ENCODE data around the gene PAK4. TPM values are rescaled to one million over a fixed set of nuclear protein-coding genes. Genes with fewer than 3 reads are reported as not detected.

Gene PAK4
- total and polyA plus RNA-seq, 9 of the 15 experiments (the other 6 are each of a cell fraction or from before 2014, with no cell fraction given): 0.21 to 33.5 (median 5.8) TPM

DNA sequence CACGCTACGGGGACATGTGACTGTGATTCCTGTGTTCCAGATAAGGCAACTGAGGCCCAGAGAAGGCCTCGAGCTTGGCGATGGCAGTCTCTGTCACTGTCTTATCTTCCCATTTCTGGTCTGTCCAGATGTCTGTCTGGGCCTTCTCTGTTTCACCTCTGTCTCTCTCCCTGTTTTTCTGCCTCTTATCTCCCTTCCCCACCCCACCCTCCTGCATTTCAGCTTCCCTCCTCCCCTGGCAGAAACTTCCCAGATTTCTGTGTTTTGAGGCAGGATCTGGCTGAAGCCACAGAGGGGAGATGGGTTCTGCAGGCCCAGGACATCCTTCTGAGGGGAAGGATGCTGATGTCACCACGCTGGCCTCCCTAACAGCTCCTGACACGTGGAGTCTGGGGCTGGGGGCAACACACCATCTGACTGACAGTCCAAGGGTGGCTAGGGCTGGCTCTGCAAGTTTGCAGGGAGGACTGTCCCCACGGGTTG lies 14.4 kb downstream of the PAK4 start (continued):
- TF ChIP-seq, protein P1, sequence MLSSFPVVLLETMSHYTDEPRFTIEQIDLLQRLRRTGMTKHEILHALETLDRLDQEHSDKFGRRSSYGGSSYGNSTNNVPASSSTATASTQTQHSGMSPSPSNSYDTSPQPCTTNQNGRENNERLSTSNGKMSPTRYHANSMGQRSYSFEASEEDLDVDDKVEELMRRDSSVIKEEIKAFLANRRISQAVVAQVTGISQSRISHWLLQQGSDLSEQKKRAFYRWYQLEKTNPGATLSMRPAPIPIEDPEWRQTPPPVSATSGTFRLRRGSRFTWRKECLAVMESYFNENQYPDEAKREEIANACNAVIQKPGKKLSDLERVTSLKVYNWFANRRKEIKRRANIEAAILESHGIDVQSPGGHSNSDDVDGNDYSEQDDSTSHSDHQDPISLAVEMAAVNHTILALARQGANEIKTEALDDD (IDR thresholded peaks at IDR 0.05): no peak
- TF ChIP-seq, protein P2, sequence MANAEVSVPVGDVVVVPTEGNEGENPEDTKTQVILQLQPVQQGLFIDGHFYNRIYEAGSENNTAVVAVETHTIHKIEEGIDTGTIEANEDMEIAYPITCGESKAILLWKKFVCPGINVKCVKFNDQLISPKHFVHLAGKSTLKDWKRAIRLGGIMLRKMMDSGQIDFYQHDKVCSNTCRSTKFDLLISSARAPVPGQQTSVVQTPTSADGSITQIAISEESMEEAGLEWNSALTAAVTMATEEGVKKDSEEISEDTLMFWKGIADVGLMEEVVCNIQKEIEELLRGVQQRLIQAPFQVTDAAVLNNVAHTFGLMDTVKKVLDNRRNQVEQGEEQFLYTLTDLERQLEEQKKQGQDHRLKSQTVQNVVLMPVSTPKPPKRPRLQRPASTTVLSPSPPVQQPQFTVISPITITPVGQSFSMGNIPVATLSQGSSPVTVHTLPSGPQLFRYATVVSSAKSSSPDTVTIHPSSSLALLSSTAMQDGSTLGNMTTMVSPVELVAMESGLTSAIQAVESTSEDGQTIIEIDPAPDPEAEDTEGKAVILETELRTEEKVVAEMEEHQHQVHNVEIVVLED (CRISPR knock-in tag; IDR thresholded peaks at IDR 0.05): no peak
- TF ChIP-seq CXXC5 (CRISPR knock-in tag; IDR thresholded peaks at IDR 0.05) (0 out of 2 replicates have a peak, but pooled peaks have one; percentile 33), NCOR1 (IDR thresholded peaks at IDR 0.05) (peak; percentile 75), ZNF124 (CRISPR knock-in tag; IDR thresholded peaks at IDR 0.05) (no peak), PML (IDR thresholded peaks at IDR 0.05; ENCODE audit: low read length) (no peak), HDGF (IDR thresholded peaks at IDR 0.05) (no peak), RCOR1 (IDR thresholded peaks at IDR 0.05; ENCODE audit: borderline replicate concordance in 1 of 2, low read depth in 2 of 2, low read length in 2 of 2) (peak in 1 of 2 experiments; percentile 52; a peak in 1 of 4 replicates), EGR1 (conservative IDR thresholded peaks at IDR 0.05) (no peak), GTF2A2 (tag; IDR thresholded peaks at IDR 0.05) (no peak)
- TF ChIP-seq, protein P3, sequence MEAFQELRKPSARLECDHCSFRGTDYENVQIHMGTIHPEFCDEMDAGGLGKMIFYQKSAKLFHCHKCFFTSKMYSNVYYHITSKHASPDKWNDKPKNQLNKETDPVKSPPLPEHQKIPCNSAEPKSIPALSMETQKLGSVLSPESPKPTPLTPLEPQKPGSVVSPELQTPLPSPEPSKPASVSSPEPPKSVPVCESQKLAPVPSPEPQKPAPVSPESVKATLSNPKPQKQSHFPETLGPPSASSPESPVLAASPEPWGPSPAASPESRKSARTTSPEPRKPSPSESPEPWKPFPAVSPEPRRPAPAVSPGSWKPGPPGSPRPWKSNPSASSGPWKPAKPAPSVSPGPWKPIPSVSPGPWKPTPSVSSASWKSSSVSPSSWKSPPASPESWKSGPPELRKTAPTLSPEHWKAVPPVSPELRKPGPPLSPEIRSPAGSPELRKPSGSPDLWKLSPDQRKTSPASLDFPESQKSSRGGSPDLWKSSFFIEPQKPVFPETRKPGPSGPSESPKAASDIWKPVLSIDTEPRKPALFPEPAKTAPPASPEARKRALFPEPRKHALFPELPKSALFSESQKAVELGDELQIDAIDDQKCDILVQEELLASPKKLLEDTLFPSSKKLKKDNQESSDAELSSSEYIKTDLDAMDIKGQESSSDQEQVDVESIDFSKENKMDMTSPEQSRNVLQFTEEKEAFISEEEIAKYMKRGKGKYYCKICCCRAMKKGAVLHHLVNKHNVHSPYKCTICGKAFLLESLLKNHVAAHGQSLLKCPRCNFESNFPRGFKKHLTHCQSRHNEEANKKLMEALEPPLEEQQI (IDR thresholded peaks at IDR 0.05): no peak
- TF ChIP-seq, protein P4, sequence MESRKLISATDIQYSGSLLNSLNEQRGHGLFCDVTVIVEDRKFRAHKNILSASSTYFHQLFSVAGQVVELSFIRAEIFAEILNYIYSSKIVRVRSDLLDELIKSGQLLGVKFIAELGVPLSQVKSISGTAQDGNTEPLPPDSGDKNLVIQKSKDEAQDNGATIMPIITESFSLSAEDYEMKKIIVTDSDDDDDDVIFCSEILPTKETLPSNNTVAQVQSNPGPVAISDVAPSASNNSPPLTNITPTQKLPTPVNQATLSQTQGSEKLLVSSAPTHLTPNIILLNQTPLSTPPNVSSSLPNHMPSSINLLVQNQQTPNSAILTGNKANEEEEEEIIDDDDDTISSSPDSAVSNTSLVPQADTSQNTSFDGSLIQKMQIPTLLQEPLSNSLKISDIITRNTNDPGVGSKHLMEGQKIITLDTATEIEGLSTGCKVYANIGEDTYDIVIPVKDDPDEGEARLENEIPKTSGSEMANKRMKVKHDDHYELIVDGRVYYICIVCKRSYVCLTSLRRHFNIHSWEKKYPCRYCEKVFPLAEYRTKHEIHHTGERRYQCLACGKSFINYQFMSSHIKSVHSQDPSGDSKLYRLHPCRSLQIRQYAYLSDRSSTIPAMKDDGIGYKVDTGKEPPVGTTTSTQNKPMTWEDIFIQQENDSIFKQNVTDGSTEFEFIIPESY (CRISPR knock-in tag; IDR thresholded peaks at IDR 0.05): no peak
- TF ChIP-seq, protein P5, sequence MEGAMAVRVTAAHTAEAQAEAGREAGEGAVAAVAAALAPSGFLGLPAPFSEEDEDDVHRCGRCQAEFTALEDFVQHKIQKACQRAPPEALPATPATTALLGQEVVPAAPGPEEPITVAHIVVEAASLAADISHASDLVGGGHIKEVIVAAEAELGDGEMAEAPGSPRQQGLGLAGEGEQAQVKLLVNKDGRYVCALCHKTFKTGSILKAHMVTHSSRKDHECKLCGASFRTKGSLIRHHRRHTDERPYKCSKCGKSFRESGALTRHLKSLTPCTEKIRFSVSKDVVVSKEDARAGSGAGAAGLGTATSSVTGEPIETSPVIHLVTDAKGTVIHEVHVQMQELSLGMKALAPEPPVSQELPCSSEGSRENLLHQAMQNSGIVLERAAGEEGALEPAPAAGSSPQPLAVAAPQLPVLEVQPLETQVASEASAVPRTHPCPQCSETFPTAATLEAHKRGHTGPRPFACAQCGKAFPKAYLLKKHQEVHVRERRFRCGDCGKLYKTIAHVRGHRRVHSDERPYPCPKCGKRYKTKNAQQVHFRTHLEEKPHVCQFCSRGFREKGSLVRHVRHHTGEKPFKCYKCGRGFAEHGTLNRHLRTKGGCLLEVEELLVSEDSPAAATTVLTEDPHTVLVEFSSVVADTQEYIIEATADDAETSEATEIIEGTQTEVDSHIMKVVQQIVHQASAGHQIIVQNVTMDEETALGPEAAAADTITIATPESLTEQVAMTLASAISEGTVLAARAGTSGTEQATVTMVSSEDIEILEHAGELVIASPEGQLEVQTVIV (CRISPR knock-in tag; IDR thresholded peaks at IDR 0.05; ENCODE audit: borderline replicate concordance): no peak
- TF ChIP-seq, protein P6, sequence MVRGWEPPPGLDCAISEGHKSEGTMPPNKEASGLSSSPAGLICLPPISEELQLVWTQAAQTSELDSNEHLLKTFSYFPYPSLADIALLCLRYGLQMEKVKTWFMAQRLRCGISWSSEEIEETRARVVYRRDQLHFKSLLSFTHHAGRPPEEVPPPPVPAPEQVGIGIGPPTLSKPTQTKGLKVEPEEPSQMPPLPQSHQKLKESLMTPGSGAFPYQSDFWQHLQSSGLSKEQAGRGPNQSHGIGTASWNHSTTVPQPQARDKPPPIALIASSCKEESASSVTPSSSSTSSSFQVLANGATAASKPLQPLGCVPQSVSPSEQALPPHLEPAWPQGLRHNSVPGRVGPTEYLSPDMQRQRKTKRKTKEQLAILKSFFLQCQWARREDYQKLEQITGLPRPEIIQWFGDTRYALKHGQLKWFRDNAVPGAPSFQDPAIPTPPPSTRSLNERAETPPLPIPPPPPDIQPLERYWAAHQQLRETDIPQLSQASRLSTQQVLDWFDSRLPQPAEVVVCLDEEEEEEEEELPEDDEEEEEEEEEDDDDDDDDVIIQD (CRISPR knock-in tag; IDR thresholded peaks at IDR 0.05): no peak
- TF ChIP-seq, protein P7, sequence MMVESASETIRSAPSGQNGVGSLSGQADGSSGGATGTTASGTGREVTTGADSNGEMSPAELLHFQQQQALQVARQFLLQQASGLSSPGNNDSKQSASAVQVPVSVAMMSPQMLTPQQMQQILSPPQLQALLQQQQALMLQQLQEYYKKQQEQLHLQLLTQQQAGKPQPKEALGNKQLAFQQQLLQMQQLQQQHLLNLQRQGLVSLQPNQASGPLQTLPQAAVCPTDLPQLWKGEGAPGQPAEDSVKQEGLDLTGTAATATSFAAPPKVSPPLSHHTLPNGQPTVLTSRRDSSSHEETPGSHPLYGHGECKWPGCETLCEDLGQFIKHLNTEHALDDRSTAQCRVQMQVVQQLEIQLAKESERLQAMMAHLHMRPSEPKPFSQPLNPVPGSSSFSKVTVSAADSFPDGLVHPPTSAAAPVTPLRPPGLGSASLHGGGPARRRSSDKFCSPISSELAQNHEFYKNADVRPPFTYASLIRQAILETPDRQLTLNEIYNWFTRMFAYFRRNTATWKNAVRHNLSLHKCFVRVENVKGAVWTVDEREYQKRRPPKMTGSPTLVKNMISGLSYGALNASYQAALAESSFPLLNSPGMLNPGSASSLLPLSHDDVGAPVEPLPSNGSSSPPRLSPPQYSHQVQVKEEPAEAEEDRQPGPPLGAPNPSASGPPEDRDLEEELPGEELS (CRISPR knock-in tag; IDR thresholded peaks at IDR 0.05; ENCODE audit: borderline replicate concordance): no peak
